SK-N-SH treated with all-trans-retinoic acid at 6 μM for 48 hours (cell line): ENCODE measurements around the gene ERVMER34-1.

Experiments
- ARNTL ChIP-seq: fragments of 450-650 bp; formaldehyde crosslinking; IDR thresholded peaks from 2 replicates; pipeline ENCODE4 v1.5.0; 2020; ENCODE audit warnings: low read depth, mild to moderate bottlenecking, moderate library complexity, borderline replicate concordance
- OSR1 ChIP-seq: fragments of 250-450 bp; sonication (Bioruptor Pico); IDR thresholded peaks from 2 replicates; pipeline ENCODE4 v1.8.0; 2022; ENCODE audit warnings: moderate library complexity, mild to moderate bottlenecking, inconsistent platforms
- ZNF8 ChIP-seq: fragments of 450-650 bp; formaldehyde crosslinking; IDR thresholded peaks from 2 replicates; pipeline ENCODE4 v1.5.0; 2020; ENCODE audit warnings: mild to moderate bottlenecking, moderate library complexity

GRCh38 chr4:52795533-52795932 is 44.3 kb upstream of the ERVMER34-1 start:
- TF ChIP-seq ARNTL (CRISPR knock-in tag) = no peak
- no peak for TF ChIP-seq OSR1
- TF ChIP-seq ZNF8 (CRISPR knock-in tag) = no peak
